GM12878 (cell line): ENCODE results near the gene FRYL. TPM values are rescaled to one million over a fixed set of nuclear protein-coding genes. Genes with fewer than 3 reads are reported as not detected.
"Not testable (repeated sequence)": the region's sequence is repeated elsewhere in the genome, so short reads cannot be mapped to it uniquely, and the experiment has no call there.

Experiments
- ATAC-seq: fragments of 200-7000 bp; cut with Tn5 transposase; 3 replicates; pipeline ENCODE4 v1.9.1; 2020; ENCODE audit warnings: mild to moderate bottlenecking, moderate library complexity
- BruUV-seq: library from RNA; stranded (reverse); fragments of 400-500 nt; replicated peaks from 2 replicates; lab custom pipeline; 2021; lab: Mats Ljungman, UMichigan
- CTCF ChIA-PET: fragments of 300-600 bp; sonication (Branson Sonifier 250); formaldehyde crosslinking; extraction: SDS; loops from one replicate; lab custom pipeline; 2021; ENCODE audit warnings: inconsistent platforms; lab: Yijun Ruan, JAX
- POLR2A ChIA-PET: fragments of 350-600 bp; formaldehyde crosslinking; extraction: SDS; loops from one replicate; lab custom pipeline; 2021; ENCODE audit warnings: inconsistent platforms; lab: Charles Lee
- RAD21 ChIA-PET: fragments of 300-600 bp; sonication (Branson Sonifier 250); formaldehyde crosslinking; loops from one replicate; lab custom pipeline; 2023; ENCODE audit warnings: antibody characterized with exemption; ENCODE audit not compliant: unreplicated experiment; lab: Charles Lee
- SMC1A ChIA-PET: fragments of 300-600 bp; sonication (Branson Sonifier 250); formaldehyde crosslinking; loops from one replicate; lab custom pipeline; 2023; ENCODE audit not compliant: unreplicated experiment, uncharacterized antibody; lab: Charles Lee
- DNase-seq: peaks from one replicate; pipeline ENCODE4 v3.0.0-alpha.2; 2011; ENCODE audit warnings: low read depth, low spot score
- FAIRE-seq: peaks from 3 replicates; lab custom pipeline; 2011; peaks lifted over from hg19 to GRCh38; lab: Jason Lieb, UNC
- H2AFZ ChIP-seq: 2 replicates; pipeline ENCODE4 v1.6.0; 2011; ENCODE audit warnings: low read depth, low read length, control low read depth; ENCODE audit not compliant: control insufficient read depth
- H3K27ac ChIP-seq: 2 replicates; pipeline ENCODE4 v1.5.1; 2011; ENCODE audit warnings: control low read depth; ENCODE audit not compliant: control insufficient read depth, insufficient read depth
- H3K27me3 ChIP-seq, 2 experiments: replicated peaks in 1 of 2; 2 replicates each; pipeline versions ENCODE4 v1.6.0 to v1.6.1; 2011; ENCODE audit warnings: low read length in 1 of 2; ENCODE audit not compliant: control insufficient read depth in 2 of 2, insufficient read depth in 2 of 2
- H3K36me3 ChIP-seq, 2 experiments: 2 replicates each; pipeline ENCODE4 v1.5.1; 2011; ENCODE audit warnings: low read length in 1 of 2; ENCODE audit not compliant: control insufficient read depth in 2 of 2, insufficient read depth in 2 of 2
- H3K4me1 ChIP-seq: 2 replicates; pipeline ENCODE4 v1.6.1; 2011; ENCODE audit warnings: mild to moderate bottlenecking, low read length, moderate library complexity, mixed read lengths; ENCODE audit not compliant: control insufficient read depth, insufficient read depth
- H3K4me2 ChIP-seq: 2 replicates; pipeline ENCODE4 v1.6.0; 2011; ENCODE audit warnings: control low read depth; ENCODE audit not compliant: control insufficient read depth, insufficient read depth
- H3K4me3 ChIP-seq: fragments of 200-600 bp; sonication (generic); 2 replicates; pipeline ENCODE4 v1.5.1; 2016
- H3K79me2 ChIP-seq: 2 replicates; pipeline ENCODE4 v1.6.0; 2011; ENCODE audit warnings: low read length; ENCODE audit not compliant: control insufficient read depth, insufficient read depth
- H3K9ac ChIP-seq: 2 replicates; pipeline ENCODE4 v1.8.0; 2011; ENCODE audit warnings: low read length, control low read depth, mixed read lengths; ENCODE audit not compliant: control insufficient read depth, insufficient read depth
- H3K9me3 ChIP-seq: replicated peaks from 3 replicates; pipeline ENCODE4 v1.5.1; 2011; ENCODE audit warnings: mild to moderate bottlenecking, low read length; ENCODE audit not compliant: control insufficient read depth, insufficient read depth
- H4K20me1 ChIP-seq: 2 replicates; pipeline ENCODE4 v1.6.0; 2011; ENCODE audit not compliant: control insufficient read depth, insufficient read depth
- EP300 ChIP-seq, 2 experiments: fragments of 150-350 bp in 1 of 2; IDR thresholded peaks; 2 replicates each; pipeline ENCODE4 v1.6.1; 2011 to 2012; ENCODE audit warnings: low read depth in 2 of 2, low read length in 2 of 2, borderline replicate concordance in 1 of 2, improper control_type of control experiment in 1 of 2, inconsistent platforms in 1 of 2; ENCODE audit not compliant: control insufficient read depth in 1 of 2
- IKZF1 ChIP-seq: fragments of 450-650 bp; conservative IDR thresholded peaks from 2 replicates; pipeline ENCODE4 v1.6.1; 2017; ENCODE audit warnings: antibody characterized with exemption, mild to moderate bottlenecking
- IKZF2 ChIP-seq, 2 experiments: fragments of 450-650 bp; IDR thresholded peaks; 2 replicates each; pipeline ENCODE4 v1.6.1; 2017; ENCODE audit warnings: mild to moderate bottlenecking in 2 of 2, moderate library complexity in 2 of 2
- MEF2A ChIP-seq: IDR thresholded peaks from 2 replicates; pipeline ENCODE4 v1.6.1; 2011; ENCODE audit warnings: low read depth, mild to moderate bottlenecking, low read length, moderate library complexity; ENCODE audit not compliant: insufficient read depth
- PBX3 ChIP-seq: IDR thresholded peaks from 2 replicates; pipeline ENCODE4 v1.6.1; 2011; ENCODE audit warnings: mild to moderate bottlenecking, low read depth, low read length, moderate library complexity; ENCODE audit not compliant: insufficient replicate concordance
- TCF12 ChIP-seq: IDR thresholded peaks from 2 replicates; pipeline ENCODE4 v1.6.1; 2011; ENCODE audit warnings: low read depth, mild to moderate bottlenecking, low read length
- WGBS: methylation state at CpG from one replicate; pipeline ENCODE4 v1.1.6; 2016; ENCODE audit warnings: low lambda C conversion rate; ENCODE audit not compliant: insufficient replicate concordance, insufficient coverage; ENCODE audit errors: missing lambda C conversion rate; 5-methylcytosine and 5-hydroxymethylcytosine counted together
- in situ Hi-C: fragments of 300-500 bp; cut with MboI; formaldehyde crosslinking; loops from 9 replicates; pipeline ENCODE4 v1.14.3; 2018; ENCODE audit warnings: mixed read lengths
- intact Hi-C: fragments of 100-400 bp; cut with micrococcal nuclease; formaldehyde crosslinking; loops from one replicate; pipeline ENCODE4 v1.14.2; 2022; ENCODE audit not compliant: unreplicated experiment
- polyA plus RNA-seq, 11 experiments: library from polyadenylated mRNA; depleted of rRNA in 4 of 11; unstranded in 6 of 11; stranded (reverse) in 5 of 11; fragments of >200 nt; fragmentation: Nextera tagmentation in 4 of 11; fragmentation: Illumina TruSeq in 1 of 11; extraction: Ambion mirVana in 4 of 11; extraction: Trizol in 1 of 11; gene quantifications; 1 replicate in 1 of 11; 2 replicates in 10 of 11; pipeline versions ENCODE4 v1.2.1 to v1.2.3, GENCODE V29; 2011 to 2016; ENCODE audit warnings: inconsistent platforms in 2 of 11, missing spikeins in 2 of 11, low read depth in 1 of 11
- total RNA-seq, 4 experiments: library from RNA; depleted of rRNA in 3 of 4; stranded (reverse); fragments of >200 nt in 3 of 4; fragmentation: Illumina TruSeq in 1 of 4; extraction: Trizol in 1 of 4; gene quantifications; 2 replicates each; pipeline versions ENCODE4 v1.2.1 to v1.2.3, GENCODE V29; 2013 to 2021
- TF ChIP-seq, protein P1 (sequence below): IDR thresholded peaks from 2 replicates; pipeline ENCODE4 v1.6.1; 2011; ENCODE audit warnings: borderline replicate concordance, low read depth, mild to moderate bottlenecking, moderate library complexity, low read length; ENCODE audit not compliant: insufficient read depth, poor library complexity, severe bottlenecking
- TF ChIP-seq, protein P2 (sequence below), 3 experiments: IDR thresholded peaks in 2 of 3; conservative IDR thresholded peaks in 1 of 3; 2 replicates each; pipeline ENCODE4 v1.5.1; 2011; ENCODE audit warnings: low read depth in 3 of 3, low read length in 3 of 3, mild to moderate bottlenecking in 3 of 3, control low read depth in 2 of 3, moderate library complexity in 2 of 3, inconsistent platforms in 1 of 3, mixed read lengths in 1 of 3; ENCODE audit not compliant: control insufficient read depth in 2 of 3, insufficient read depth in 1 of 3; ENCODE audit errors: extremely low read depth in 1 of 3

Gene FRYL
- total and polyA plus RNA-seq, 10 of the 15 experiments (the other 5 are each of a cell fraction or from before 2014, with no cell fraction given): 10.3 to 50.6 (median 28.7) TPM

DNA sequence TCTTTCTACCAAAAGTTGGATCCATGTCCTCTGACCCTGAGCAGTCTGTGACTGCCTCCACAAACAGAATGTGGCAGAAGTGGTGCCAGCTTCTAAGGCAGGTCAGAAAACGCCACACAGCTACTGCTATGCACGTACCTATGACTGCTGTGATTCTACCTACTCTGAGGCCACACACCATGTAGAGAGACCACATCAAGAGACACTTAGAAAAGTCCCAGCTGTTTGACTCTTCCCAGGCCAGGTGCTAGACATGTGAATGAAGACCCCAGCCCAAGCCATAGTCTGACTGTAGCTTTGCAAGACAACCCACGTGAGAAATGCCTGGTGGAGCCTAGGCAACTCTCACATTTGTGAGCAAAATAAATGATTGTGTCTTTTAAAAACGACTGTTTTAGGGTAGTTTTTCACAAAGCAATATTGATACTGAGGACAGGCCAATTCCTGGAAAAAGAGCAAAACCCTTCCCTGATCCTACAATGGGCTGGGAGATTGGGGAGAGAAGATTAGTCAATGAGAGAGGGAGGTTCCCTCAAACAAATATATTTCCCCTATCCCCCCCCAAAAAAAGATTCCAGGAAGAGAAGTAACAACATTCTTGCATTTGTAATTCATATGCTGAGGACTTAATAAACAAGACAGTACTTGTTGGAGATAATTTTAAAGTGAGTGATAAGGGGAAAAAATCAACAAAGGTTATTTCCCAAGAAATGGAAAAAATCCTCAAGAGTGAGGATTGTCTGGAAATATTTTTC is 33.3 kb downstream of the FRYL start:
- Histone ChIP-seq H3K9ac (no peak overlapping the region), H3K79me2 (peaks cover 67% of the 10 kb centered on the region), H3K4me1 (peaks cover 6% of the 10 kb centered on the region), H3K4me2 (no peak overlapping the region), H3K27ac (no peak overlapping the region), H4K20me1 (no peaks in the 10 kb centered on the region), H2AFZ (no peak overlapping the region), H3K4me3 (no peak overlapping the region), H3K36me3 (no peaks in the 10 kb centered on the region; a peak in 1 of 4 replicates), H3K9me3 (no peaks in the 10 kb centered on the region; the same call in 1 of the 3 replicates), H3K27me3 (no peaks in the 10 kb centered on the region)
- RAD21 ChIA-PET: no interaction called here
- WGBS: 80% methylated on average over 4 of the region's 4 CpGs
- in situ Hi-C loops (no loop called here), intact Hi-C loops (no loop called here)
- CTCF ChIA-PET: interaction anchor here (0.5 kb wide), 1 partner anchor 17 kb away, joined by 3 read pairs; no protein-coding TSS in a partner anchor
- POLR2A ChIA-PET: no interaction called here
- DNase-seq (no peak), ATAC-seq (peak; percentile 55), FAIRE-seq (no peak)
- no peak for TF ChIP-seq EP300 (IDR thresholded peaks at IDR 0.05; ENCODE audit: borderline replicate concordance in 1 of 2, control insufficient read depth in 1 of 2, low read depth in 2 of 2, low read length in 2 of 2)
- TF ChIP-seq, protein P1, sequence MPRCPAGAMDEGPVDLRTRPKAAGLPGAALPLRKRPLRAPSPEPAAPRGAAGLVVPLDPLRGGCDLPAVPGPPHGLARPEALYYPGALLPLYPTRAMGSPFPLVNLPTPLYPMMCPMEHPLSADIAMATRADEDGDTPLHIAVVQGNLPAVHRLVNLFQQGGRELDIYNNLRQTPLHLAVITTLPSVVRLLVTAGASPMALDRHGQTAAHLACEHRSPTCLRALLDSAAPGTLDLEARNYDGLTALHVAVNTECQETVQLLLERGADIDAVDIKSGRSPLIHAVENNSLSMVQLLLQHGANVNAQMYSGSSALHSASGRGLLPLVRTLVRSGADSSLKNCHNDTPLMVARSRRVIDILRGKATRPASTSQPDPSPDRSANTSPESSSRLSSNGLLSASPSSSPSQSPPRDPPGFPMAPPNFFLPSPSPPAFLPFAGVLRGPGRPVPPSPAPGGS: no peak
- no peak for TF ChIP-seq IKZF2 (IDR thresholded peaks at IDR 0.05)
- TF ChIP-seq, protein P2, sequence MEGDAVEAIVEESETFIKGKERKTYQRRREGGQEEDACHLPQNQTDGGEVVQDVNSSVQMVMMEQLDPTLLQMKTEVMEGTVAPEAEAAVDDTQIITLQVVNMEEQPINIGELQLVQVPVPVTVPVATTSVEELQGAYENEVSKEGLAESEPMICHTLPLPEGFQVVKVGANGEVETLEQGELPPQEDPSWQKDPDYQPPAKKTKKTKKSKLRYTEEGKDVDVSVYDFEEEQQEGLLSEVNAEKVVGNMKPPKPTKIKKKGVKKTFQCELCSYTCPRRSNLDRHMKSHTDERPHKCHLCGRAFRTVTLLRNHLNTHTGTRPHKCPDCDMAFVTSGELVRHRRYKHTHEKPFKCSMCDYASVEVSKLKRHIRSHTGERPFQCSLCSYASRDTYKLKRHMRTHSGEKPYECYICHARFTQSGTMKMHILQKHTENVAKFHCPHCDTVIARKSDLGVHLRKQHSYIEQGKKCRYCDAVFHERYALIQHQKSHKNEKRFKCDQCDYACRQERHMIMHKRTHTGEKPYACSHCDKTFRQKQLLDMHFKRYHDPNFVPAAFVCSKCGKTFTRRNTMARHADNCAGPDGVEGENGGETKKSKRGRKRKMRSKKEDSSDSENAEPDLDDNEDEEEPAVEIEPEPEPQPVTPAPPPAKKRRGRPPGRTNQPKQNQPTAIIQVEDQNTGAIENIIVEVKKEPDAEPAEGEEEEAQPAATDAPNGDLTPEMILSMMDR (IDR thresholded peaks at IDR 0.05 in 2 of 3, conservative IDR thresholded peaks at IDR 0.05 in 1 of 3; ENCODE audit: control insufficient read depth in 2 of 3, extremely low read depth in 1 of 3, insufficient read depth in 1 of 3, low read depth in 3 of 3, low read length in 3 of 3): no peak
- no peak for TF ChIP-seq IKZF1
- TF ChIP-seq PBX3: no peak
- no peak for TF ChIP-seq MEF2A
- TF ChIP-seq TCF12: 0 out of 2 replicates have a peak, but pooled peaks have one; percentile 9
- SMC1A ChIA-PET: no interaction called here
- BruUV-seq: no TSS peak

DNA sequence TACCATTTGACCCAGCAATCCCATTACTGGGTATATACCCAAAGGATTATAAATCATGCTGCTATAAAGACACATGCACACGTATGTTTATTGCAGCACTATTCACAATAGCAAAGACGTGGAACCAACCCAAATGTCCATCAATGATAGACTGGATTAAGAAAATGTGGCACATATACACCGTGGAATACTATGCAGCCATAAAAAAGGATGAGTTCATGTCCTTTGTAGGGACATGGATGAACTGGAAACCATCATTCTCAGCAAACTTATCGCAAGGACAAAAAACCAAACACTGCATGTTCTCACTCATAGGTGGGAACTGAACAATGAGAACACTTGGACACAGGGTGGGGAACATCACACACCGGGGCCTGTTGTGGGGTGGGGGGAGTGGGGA is 34.9 kb downstream of the FRYL start:
- H3K4me2 ChIP-seq, H3K27me3 ChIP-seq, FAIRE-seq, ATAC-seq, RAD21 ChIA-PET, DNase-seq, CTCF ChIA-PET, H3K9me3 ChIP-seq, H2AFZ ChIP-seq, H3K4me3 ChIP-seq, H3K4me1 ChIP-seq, BruUV-seq, H3K36me3 ChIP-seq, in situ Hi-C loops, H3K27ac ChIP-seq, POLR2A ChIA-PET, H3K9ac ChIP-seq, H4K20me1 ChIP-seq, intact Hi-C loops, SMC1A ChIA-PET: not testable (repeated sequence)
- peaks cover 64% of the 10 kb centered on the region for H3K79me2 ChIP-seq
- WGBS: 93% methylated on average over 5 of the region's 5 CpGs
